Thyroid gland (tissue), 4 donors: ENCODE results near the gene PARP14.

Source experiments
- POLR2A ChIP-seq, 2 donors: fragments of 450-650 bp; IDR thresholded peaks; one replicate each; pipeline ENCODE4 v1.6.1; 2017; ENCODE audit warnings: antibody characterized with exemption in 2 of 2, mild to moderate bottlenecking in 2 of 2, moderate library complexity in 1 of 2
- TF ChIP-seq, protein P1 (sequence below), 6 experiments: fragments of 200-600 bp in 3 of 6; fragments of 450-650 bp in 3 of 6; sonication (generic) in 3 of 6; IDR thresholded peaks; one replicate each; pipeline ENCODE4 v1.5.1; 2016 to 2019; ENCODE audit warnings: antibody characterized with exemption in 6 of 6, mild to moderate bottlenecking in 2 of 6, inconsistent platforms in 1 of 6, moderate library complexity in 1 of 6

- no peak for TF ChIP-seq POLR2A (IDR thresholded peaks at IDR 0.05)
- TF ChIP-seq, protein P1, sequence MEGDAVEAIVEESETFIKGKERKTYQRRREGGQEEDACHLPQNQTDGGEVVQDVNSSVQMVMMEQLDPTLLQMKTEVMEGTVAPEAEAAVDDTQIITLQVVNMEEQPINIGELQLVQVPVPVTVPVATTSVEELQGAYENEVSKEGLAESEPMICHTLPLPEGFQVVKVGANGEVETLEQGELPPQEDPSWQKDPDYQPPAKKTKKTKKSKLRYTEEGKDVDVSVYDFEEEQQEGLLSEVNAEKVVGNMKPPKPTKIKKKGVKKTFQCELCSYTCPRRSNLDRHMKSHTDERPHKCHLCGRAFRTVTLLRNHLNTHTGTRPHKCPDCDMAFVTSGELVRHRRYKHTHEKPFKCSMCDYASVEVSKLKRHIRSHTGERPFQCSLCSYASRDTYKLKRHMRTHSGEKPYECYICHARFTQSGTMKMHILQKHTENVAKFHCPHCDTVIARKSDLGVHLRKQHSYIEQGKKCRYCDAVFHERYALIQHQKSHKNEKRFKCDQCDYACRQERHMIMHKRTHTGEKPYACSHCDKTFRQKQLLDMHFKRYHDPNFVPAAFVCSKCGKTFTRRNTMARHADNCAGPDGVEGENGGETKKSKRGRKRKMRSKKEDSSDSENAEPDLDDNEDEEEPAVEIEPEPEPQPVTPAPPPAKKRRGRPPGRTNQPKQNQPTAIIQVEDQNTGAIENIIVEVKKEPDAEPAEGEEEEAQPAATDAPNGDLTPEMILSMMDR (IDR thresholded peaks at IDR 0.05), result no peak
Observed at GRCh38 chr3:122681974-122682409, 1.4 kb downstream of the PARP14 start.
